DOHH2 (cell line): ENCODE data around the gene KPNA1.

Experiments used
- H3F3A ChIP-seq: fragments of 200-600 bp; sonication (generic), shearing (Covaris generic); 2 replicates; pipeline ENCODE4 v1.6.0; 2016; ENCODE audit warnings: antibody characterized with exemption, mild to moderate bottlenecking; ENCODE audit not compliant: control insufficient read depth, insufficient read depth
- H3K27ac ChIP-seq: fragments of 200-600 bp; sonication (generic); 2 replicates; pipeline ENCODE4 v1.5.1; 2014; ENCODE audit warnings: low read depth, mild to moderate bottlenecking, low read length, moderate library complexity
- H3K27me3 ChIP-seq: fragments of 200-600 bp; sonication (generic); 2 replicates; pipeline ENCODE4 v1.6.1; 2014; ENCODE audit warnings: mild to moderate bottlenecking, low read length, mixed read lengths; ENCODE audit not compliant: control insufficient read depth
- H3K36me3 ChIP-seq: fragments of 200-600 bp; sonication (generic); 2 replicates; pipeline ENCODE4 v1.6.1; 2014; ENCODE audit warnings: mild to moderate bottlenecking, low read length, moderate library complexity, mixed read lengths; ENCODE audit not compliant: control insufficient read depth
- H3K4me1 ChIP-seq: fragments of 200-600 bp; sonication (generic); 2 replicates; pipeline ENCODE4 v1.6.1; 2014; ENCODE audit warnings: mild to moderate bottlenecking, low read length, mixed read lengths; ENCODE audit not compliant: control insufficient read depth
- H3K4me2 ChIP-seq: fragments of 200-600 bp; sonication (generic); 2 replicates; pipeline ENCODE4 v1.6.0; 2014; ENCODE audit warnings: mild to moderate bottlenecking, low read length, moderate library complexity
- H3K4me3 ChIP-seq: fragments of 200-600 bp; sonication (generic); 2 replicates; pipeline ENCODE4 v1.5.1; 2014; ENCODE audit warnings: mild to moderate bottlenecking, low read length, mixed read lengths
- H3K79me2 ChIP-seq: fragments of 200-600 bp; sonication (generic); 2 replicates; pipeline ENCODE4 v1.6.1; 2014; ENCODE audit warnings: mild to moderate bottlenecking, low read length, mixed read lengths; ENCODE audit not compliant: control insufficient read depth
- H3K9me2 ChIP-seq: fragments of 200-600 bp; sonication (generic); replicated peaks from 2 replicates; pipeline ENCODE4 v1.6.1; 2014; ENCODE audit warnings: mild to moderate bottlenecking, low read length, mixed read lengths; ENCODE audit not compliant: control insufficient read depth
- H3K9me3 ChIP-seq: fragments of 200-600 bp; sonication (generic); 2 replicates; pipeline ENCODE4 v1.6.1; 2014; ENCODE audit warnings: antibody characterized with exemption, low read length, mixed read lengths; ENCODE audit not compliant: control insufficient read depth, insufficient read depth
- H4K20me1 ChIP-seq: fragments of 200-600 bp; sonication (generic); 2 replicates; pipeline ENCODE4 v1.6.0; 2014; ENCODE audit warnings: low read depth, mild to moderate bottlenecking, antibody characterized with exemption, low read length, moderate library complexity; ENCODE audit not compliant: control insufficient read depth, insufficient read depth
- EZH2phosphoT487 ChIP-seq: fragments of 200-600 bp; sonication (generic); IDR thresholded peaks from 2 replicates; pipeline ENCODE4 v1.6.1; 2017; ENCODE audit warnings: borderline replicate concordance, mild to moderate bottlenecking, antibody characterized with exemption, low read length, moderate library complexity, mixed read lengths
- TF ChIP-seq, protein P1 (sequence below): fragments of 200-600 bp; sonication (generic); IDR thresholded peaks from one replicate; pipeline ENCODE4 v1.5.1; 2014; ENCODE audit warnings: antibody characterized with exemption, mild to moderate bottlenecking, low read depth, low read length; ENCODE audit not compliant: poor library complexity, severe bottlenecking

Gene KPNA1

GRCh38 chr3:122387709-122388108 is 127.0 kb downstream of the KPNA1 start:
- peaks cover 49% of the 10 kb centered on the region for H3K4me1 ChIP-seq
- no peaks in the 10 kb centered on the region for H3K27me3 ChIP-seq
- peaks cover 88% of the 10 kb centered on the region for H3K79me2 ChIP-seq
- H3K9me2 ChIP-seq, result no peaks in the 10 kb centered on the region
- 0 out of 2 replicates have a peak overlapping the region, but pooled peaks have one; percentile 76 for H3K4me3 ChIP-seq
- peaks cover 45% of the 10 kb centered on the region for H3K36me3 ChIP-seq
- peak overlapping the region; percentile 99 for H3K4me2 ChIP-seq
- no peak overlapping the region for H3K27ac ChIP-seq
- no peak for TF ChIP-seq EZH2phosphoT487
- TF ChIP-seq, protein P1, sequence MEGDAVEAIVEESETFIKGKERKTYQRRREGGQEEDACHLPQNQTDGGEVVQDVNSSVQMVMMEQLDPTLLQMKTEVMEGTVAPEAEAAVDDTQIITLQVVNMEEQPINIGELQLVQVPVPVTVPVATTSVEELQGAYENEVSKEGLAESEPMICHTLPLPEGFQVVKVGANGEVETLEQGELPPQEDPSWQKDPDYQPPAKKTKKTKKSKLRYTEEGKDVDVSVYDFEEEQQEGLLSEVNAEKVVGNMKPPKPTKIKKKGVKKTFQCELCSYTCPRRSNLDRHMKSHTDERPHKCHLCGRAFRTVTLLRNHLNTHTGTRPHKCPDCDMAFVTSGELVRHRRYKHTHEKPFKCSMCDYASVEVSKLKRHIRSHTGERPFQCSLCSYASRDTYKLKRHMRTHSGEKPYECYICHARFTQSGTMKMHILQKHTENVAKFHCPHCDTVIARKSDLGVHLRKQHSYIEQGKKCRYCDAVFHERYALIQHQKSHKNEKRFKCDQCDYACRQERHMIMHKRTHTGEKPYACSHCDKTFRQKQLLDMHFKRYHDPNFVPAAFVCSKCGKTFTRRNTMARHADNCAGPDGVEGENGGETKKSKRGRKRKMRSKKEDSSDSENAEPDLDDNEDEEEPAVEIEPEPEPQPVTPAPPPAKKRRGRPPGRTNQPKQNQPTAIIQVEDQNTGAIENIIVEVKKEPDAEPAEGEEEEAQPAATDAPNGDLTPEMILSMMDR, result no peak
- H3F3A ChIP-seq, result 0 out of 2 replicates have a peak, but pooled peaks cover 2% of the 10 kb centered on the region
- H4K20me1 ChIP-seq, result peaks cover 3% of the 10 kb centered on the region; the same call in 1 of the 2 replicates
- H3K9me3 ChIP-seq, result no peaks in the 10 kb centered on the region

DNA sequence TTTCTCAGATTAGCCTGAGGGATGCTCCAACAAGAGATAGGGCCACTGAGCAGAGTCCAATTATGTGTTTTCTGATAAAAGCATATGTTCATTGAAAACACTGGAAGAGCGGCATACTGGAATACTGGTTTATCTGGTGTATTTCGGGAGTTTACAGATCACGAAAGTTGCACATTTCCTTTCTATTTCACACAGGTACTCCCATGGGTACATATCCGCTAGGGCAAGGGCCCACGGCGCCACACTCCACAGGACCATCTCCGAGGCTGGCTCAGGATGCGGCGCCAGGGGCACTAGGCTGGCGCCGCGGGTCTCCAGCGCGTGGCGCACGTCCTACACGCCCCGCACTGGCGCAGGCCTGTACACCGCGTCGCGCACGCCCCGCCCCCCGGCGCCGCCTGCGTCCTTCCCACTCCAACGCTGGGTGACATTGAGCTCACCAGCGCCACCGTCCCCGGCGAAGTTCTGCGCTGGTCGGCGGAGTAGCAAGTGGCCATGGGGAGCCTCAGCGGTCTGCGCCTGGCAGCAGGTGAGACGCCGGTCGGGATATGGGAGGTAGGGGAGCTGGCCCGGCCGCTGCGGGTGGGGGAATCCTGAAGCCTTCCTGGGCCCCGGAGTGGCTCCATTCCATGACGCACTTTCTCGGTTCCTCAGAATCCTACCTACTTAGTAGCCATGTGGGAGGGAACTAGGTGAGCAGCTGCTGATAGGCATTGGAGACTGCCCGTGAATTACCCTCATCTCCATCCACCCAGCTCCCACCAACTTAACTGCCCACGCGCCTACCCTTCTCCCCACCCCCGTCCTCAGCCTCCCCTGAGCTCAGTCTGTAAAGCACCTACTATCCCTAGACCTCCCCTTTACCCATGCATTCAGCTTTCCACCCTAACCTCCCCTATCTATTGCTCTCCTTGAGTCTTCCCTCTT is 130.7 kb downstream of the KPNA1 start, which contains the start of gene FAM162A:
Gene FAM162A (plus strand): TSS at position 412 of the 927 bp plus-strand sequence. CDS start 84 bp downstream, at position 496.
- H3K9me3 ChIP-seq, result no peaks in the 10 kb centered on the region
- H3K27me3 ChIP-seq, result no peaks in the 10 kb centered on the region
- H3K79me2 ChIP-seq, result peaks cover 95% of the 10 kb centered on the region
- peak within 1 kb of the TSS; percentile 70 for H3K27ac ChIP-seq
- no peaks in the 10 kb centered on the region for H3F3A ChIP-seq
- peaks cover 72% of the 10 kb centered on the region for H3K4me1 ChIP-seq
- H4K20me1 ChIP-seq, result 0 out of 2 replicates have a peak, but pooled peaks cover 2% of the 10 kb centered on the region
- peaks cover 57% of the 10 kb centered on the region for H3K36me3 ChIP-seq
- no peaks in the 10 kb centered on the region for H3K9me2 ChIP-seq
- TF ChIP-seq, protein P1, result peak; percentile 78
- no peak for TF ChIP-seq EZH2phosphoT487
- H3K4me3 ChIP-seq, result peak within 1 kb of the TSS; percentile 76
- peak within 1 kb of the TSS; percentile 99 for H3K4me2 ChIP-seq

GRCh38 chr3:122382888-122383666 is 131.7 kb downstream of the KPNA1 start, which contains the start of gene MIX23:
Gene MIX23 (minus strand): TSS chr3:122383231. CDS start chr3:122383224, 7 bp downstream.
- Histone ChIP-seq H3K4me3 (peak within 1 kb of the TSS; percentile 76), H3K79me2 (peaks cover 97% of the 10 kb centered on the region), H4K20me1 (0 out of 2 replicates have a peak, but pooled peaks cover 2% of the 10 kb centered on the region), H3K9me2 (no peaks in the 10 kb centered on the region), H3K36me3 (peaks cover 61% of the 10 kb centered on the region), H3K4me2 (peak within 1 kb of the TSS; percentile 99), H3K9me3 (no peaks in the 10 kb centered on the region), H3K27me3 (no peaks in the 10 kb centered on the region), H3F3A (no peaks in the 10 kb centered on the region), H3K4me1 (peaks cover 62% of the 10 kb centered on the region), H3K27ac (peak within 1 kb of the TSS; percentile 70)
- TF ChIP-seq EZH2phosphoT487, result no peak
- TF ChIP-seq, protein P1, result no peak
